ENCODE data around the gene VSTM1.
"Not testable (repeated sequence)": the region's sequence is repeated elsewhere in the genome, so short reads cannot be mapped to it uniquely, and the experiment has no call there.

The VSTM1 gene

GRCh38 chr19:54063350-54064116 is at the start of gene VSTM1:
TSS of gene VSTM1 (minus strand) at chr19:54063897. CDS start at chr19:54063777, 120 bp downstream.
- DNase-seq (ENCODE audit: low spot score), result no peak

- DNase-seq (ENCODE audit: low spot score), result no peak
Observed at GRCh38 chr19:54109651-54110050, 46.0 kb upstream of the VSTM1 start.

- no peak for DNase-seq (ENCODE audit: low spot score)
Observed at GRCh38 chr19:54108496-54108895, 44.8 kb upstream of the VSTM1 start.

- DNase-seq (ENCODE audit: low spot score), result no peak
Observed at GRCh38 chr19:54107876-54108490, 44.3 kb upstream of the VSTM1 start.

GRCh38 chr19:54106716-54107115 is 43.0 kb upstream of the VSTM1 start:
- DNase-seq (ENCODE audit: low spot score), result no peak

GRCh38 chr19:54105796-54106195 is 42.1 kb upstream of the VSTM1 start:
- no peak for DNase-seq (ENCODE audit: low spot score)

- DNase-seq (ENCODE audit: low spot score), result no peak
Observed at GRCh38 chr19:54104998-54105715, 41.5 kb upstream of the VSTM1 start.

- peak; percentile 99 for DNase-seq (ENCODE audit: low spot score)
Observed at GRCh38 chr19:54102421-54103169, 38.9 kb upstream of the VSTM1 start, which contains the start of gene NDUFA3. TSS of gene NDUFA3 (plus strand) at chr19:54102855. CDS start at chr19:54102879, 24 bp downstream.

- DNase-seq (ENCODE audit: low spot score), result no peak
Observed at GRCh38 chr19:54100561-54100960, 36.9 kb upstream of the VSTM1 start, which contains the start of gene OSCAR. TSS of gene OSCAR (minus strand) at chr19:54100803. CDS start at chr19:54100792, 11 bp downstream.

GRCh38 chr19:54099903-54100255 is 36.2 kb upstream of the VSTM1 start:
- not testable (repeated sequence) for DNase-seq (ENCODE audit: low spot score)

GRCh38 chr19:54099190-54099902 is 35.6 kb upstream of the VSTM1 start:
- no peak for DNase-seq (ENCODE audit: low spot score)

GRCh38 chr19:54096617-54097106 is 33.0 kb upstream of the VSTM1 start:
- DNase-seq (ENCODE audit: low spot score), result peak; percentile 42

- peak; percentile 48 for DNase-seq (ENCODE audit: low spot score)
Observed at GRCh38 chr19:54095859-54096616, 32.3 kb upstream of the VSTM1 start.

GRCh38 chr19:54095136-54095858 is 31.6 kb upstream of the VSTM1 start:
- no peak for DNase-seq (ENCODE audit: low spot score)

- no peak for DNase-seq (ENCODE audit: low spot score)
Observed at GRCh38 chr19:54094426-54095000, 30.8 kb upstream of the VSTM1 start.

- DNase-seq (ENCODE audit: low spot score), result no peak
Observed at GRCh38 chr19:54084410-54084809, 20.7 kb upstream of the VSTM1 start.

- DNase-seq (ENCODE audit: low spot score), result no peak
Observed at GRCh38 chr19:54081032-54081431, 17.3 kb upstream of the VSTM1 start, which contains the start of gene TARM1. TSS of gene TARM1 (minus strand) at chr19:54081365. CDS start at chr19:54081340, 25 bp downstream.

- DNase-seq (ENCODE audit: low spot score), result no peak
Observed at GRCh38 chr19:54077334-54077733, 13.6 kb upstream of the VSTM1 start.

- no peak for DNase-seq (ENCODE audit: low spot score)
Observed at GRCh38 chr19:54074851-54075250, 11.2 kb upstream of the VSTM1 start.

Measured in kidney tubule cell (primary cell).